Left lung (tissue), 10 donors: Measurements from ENCODE around the gene MEIS3. TPM values are rescaled to one million over a fixed set of nuclear protein-coding genes. Genes with fewer than 3 reads are reported as not detected.

Experiments used
- ATAC-seq: fragments of 200-7000 bp; cut with Tn5 transposase; one replicate; pipeline ENCODE4 v1.9.1; 2020; ENCODE audit warnings: moderate library complexity
- DNase-seq, 4 donors: peaks; one replicate each; pipeline ENCODE4 v3.0.0-alpha.2; 2013 to 2020
- H3K27ac ChIP-seq, 2 donors: fragments of 200-600 bp; sonication (generic) in 1 of 2; one replicate each; pipeline versions ENCODE4 v1.5.0 to v1.8.0; 2020 to 2021
- H3K27me3 ChIP-seq, 2 donors: fragments of 200-600 bp; sonication (generic) in 1 of 2; one replicate each; pipeline versions ENCODE4 v1.5.0 to v1.8.0; 2020 to 2021
- H3K36me3 ChIP-seq, 2 donors: fragments of 200-600 bp; sonication (generic) in 1 of 2; one replicate each; pipeline versions ENCODE4 v1.5.0 to v1.8.0; 2020 to 2021
- H3K4me1 ChIP-seq, 2 donors: fragments of 200-600 bp; one replicate each; pipeline ENCODE4 v1.8.0; 2021
- H3K4me3 ChIP-seq, 2 donors: fragments of 200-600 bp; sonication (generic) in 1 of 2; one replicate each; pipeline versions ENCODE4 v1.5.0 to v1.8.0; 2020 to 2021; ENCODE audit warnings: mild to moderate bottlenecking in 1 of 2
- H3K9me3 ChIP-seq, 2 donors: fragments of 200-600 bp; sonication (generic) in 1 of 2; one replicate each; pipeline versions ENCODE4 v1.5.0 to v1.8.0; 2020 to 2021
- intact Hi-C, 2 donors: fragments of 100-400 bp; cut with DNase I; formaldehyde crosslinking; loops; one replicate each; pipeline versions ENCODE4 v1.11.2 to v1.14.2; 2022
- polyA plus RNA-seq, 6 donors: library from polyadenylated mRNA; unstranded; fragments of 120-200 nt; gene quantifications; one replicate each; pipeline ENCODE4 v1.2.1, GENCODE V29; 2013; ENCODE audit not compliant: insufficient read length in 6 of 6
- total RNA-seq, 2 donors: library from RNA; stranded (reverse); fragmentation: NEBNext Ultra II Directional; extraction: Animal tissue kit (Norgen Biotek cat#: 25700); gene quantifications; one replicate each; pipeline ENCODE4 v1.2.1, GENCODE V29; 2021
- TF ChIP-seq, protein P1 (sequence below), 2 donors: fragments of 200-600 bp; sonication (generic) in 1 of 2; IDR thresholded peaks; one replicate each; pipeline versions ENCODE4 v1.5.0 to v1.8.0; 2021; ENCODE audit warnings: antibody characterized with exemption in 2 of 2
- donor health status: DM: no; HTN: yes; CAD: no.
- donor health status: DM: no; HTN: no; CAD: no.

Gene MEIS3
- total and polyA plus RNA-seq, 8 donors: 6.7 to 30.2 (median 23.8) TPM

- TF ChIP-seq, protein P1, sequence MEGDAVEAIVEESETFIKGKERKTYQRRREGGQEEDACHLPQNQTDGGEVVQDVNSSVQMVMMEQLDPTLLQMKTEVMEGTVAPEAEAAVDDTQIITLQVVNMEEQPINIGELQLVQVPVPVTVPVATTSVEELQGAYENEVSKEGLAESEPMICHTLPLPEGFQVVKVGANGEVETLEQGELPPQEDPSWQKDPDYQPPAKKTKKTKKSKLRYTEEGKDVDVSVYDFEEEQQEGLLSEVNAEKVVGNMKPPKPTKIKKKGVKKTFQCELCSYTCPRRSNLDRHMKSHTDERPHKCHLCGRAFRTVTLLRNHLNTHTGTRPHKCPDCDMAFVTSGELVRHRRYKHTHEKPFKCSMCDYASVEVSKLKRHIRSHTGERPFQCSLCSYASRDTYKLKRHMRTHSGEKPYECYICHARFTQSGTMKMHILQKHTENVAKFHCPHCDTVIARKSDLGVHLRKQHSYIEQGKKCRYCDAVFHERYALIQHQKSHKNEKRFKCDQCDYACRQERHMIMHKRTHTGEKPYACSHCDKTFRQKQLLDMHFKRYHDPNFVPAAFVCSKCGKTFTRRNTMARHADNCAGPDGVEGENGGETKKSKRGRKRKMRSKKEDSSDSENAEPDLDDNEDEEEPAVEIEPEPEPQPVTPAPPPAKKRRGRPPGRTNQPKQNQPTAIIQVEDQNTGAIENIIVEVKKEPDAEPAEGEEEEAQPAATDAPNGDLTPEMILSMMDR (IDR thresholded peaks at IDR 0.05): peak; percentile 83 to 89
Observed at GRCh38 chr19:47436712-47437401, 17.5 kb upstream of the MEIS3 start.

GRCh38 chr19:47435883-47436417 lies 16.6 kb upstream of the MEIS3 start:
- ATAC-seq: no peak
- no peaks in the 10 kb centered on the region for H3K9me3 ChIP-seq
- no peak overlapping the region for H3K4me3 ChIP-seq
- TF ChIP-seq, protein P1 (IDR thresholded peaks at IDR 0.05): no peak
- no peak overlapping the region for H3K27ac ChIP-seq
- intact Hi-C loops: loop anchor here (5.0 to 10.0 kb wide), 2 partner anchors 266 to 269 kb away; no protein-coding TSS in a partner anchor
- DNase-seq: no peak
- H3K4me1 ChIP-seq: peaks cover 0 to 3% of the 10 kb centered on the region in 2 donors
- peaks cover 9 to 89% of the 10 kb centered on the region in 2 donors for H3K27me3 ChIP-seq
- no peaks in the 10 kb centered on the region for H3K36me3 ChIP-seq

More at GRCh38 chr19:47436712-47437401, 17.5 kb upstream of the MEIS3 start:
- Histone ChIP-seq H3K27ac (no peak overlapping the region), H3K27me3 (peaks cover under 1 to 89% of the 10 kb centered on the region in 2 donors), H3K9me3 (no peaks in the 10 kb centered on the region), H3K4me3 (no peak overlapping the region), H3K36me3 (no peaks in the 10 kb centered on the region), H3K4me1 (peaks cover 0 to 3% of the 10 kb centered on the region in 2 donors)
- peak; percentile 99 for ATAC-seq
- intact Hi-C loops: loop anchor here (5.0 to 10.0 kb wide), 2 partner anchors 265 to 268 kb away; no protein-coding TSS in a partner anchor
- DNase-seq: peak in 3 of 4 donors; percentile 72 to 92 (median 75)

DNA sequence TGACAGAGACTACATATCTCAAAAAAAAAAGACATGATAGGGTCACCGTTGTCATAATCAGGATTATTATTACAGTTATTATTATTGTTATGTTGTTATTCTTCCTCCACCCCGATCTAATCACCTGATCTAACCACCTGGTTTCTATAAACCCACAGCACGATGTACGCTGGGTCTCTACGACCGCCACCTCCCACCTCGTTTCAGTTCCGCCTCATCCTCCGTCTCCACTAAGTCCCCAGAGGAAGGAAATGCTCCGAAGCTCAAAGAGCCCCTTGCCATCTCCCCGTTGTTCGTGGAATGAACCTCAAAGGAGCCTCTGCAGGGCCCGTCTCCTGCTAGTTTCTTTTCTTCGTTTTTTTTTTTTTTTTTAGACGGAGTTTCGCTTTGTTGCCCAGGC lies 15.9 kb upstream of the MEIS3 start:
- DNase-seq: no peak
- intact Hi-C loops: loop anchor here (5.0 to 10.0 kb wide), 2 partner anchors 267 to 270 kb away; no protein-coding TSS in a partner anchor
- H3K27me3 ChIP-seq: peaks cover 15 to 92% of the 10 kb centered on the region in 2 donors

GRCh38 chr19:47434088-47434487 lies 14.8 kb upstream of the MEIS3 start:
- TF ChIP-seq, protein P1 (IDR thresholded peaks at IDR 0.05): no peak
- DNase-seq: no peak
- Histone ChIP-seq H3K9me3 (no peaks in the 10 kb centered on the region), H3K4me1 (peaks cover 6 to 11% of the 10 kb centered on the region in 2 donors), H3K27ac (no peak overlapping the region), H3K27me3 (peaks cover 20 to 100% of the 10 kb centered on the region in 2 donors), H3K4me3 (no peak overlapping the region), H3K36me3 (no peaks in the 10 kb centered on the region)
- intact Hi-C loops: loop anchor here in 1 of 2 donors (10.0 kb wide), 1 partner anchor 271 kb away; no protein-coding TSS in a partner anchor
- no peak for ATAC-seq

More for the DNA sequence above, 15.9 kb upstream of the MEIS3 start:
- ATAC-seq: no peak
- H3K27ac ChIP-seq: no peak overlapping the region
- TF ChIP-seq, protein P1 (IDR thresholded peaks at IDR 0.05): no peak
- peaks cover 3 to 6% of the 10 kb centered on the region in 2 donors for H3K4me1 ChIP-seq
- H3K36me3 ChIP-seq: no peaks in the 10 kb centered on the region
- no peak overlapping the region for H3K4me3 ChIP-seq
- no peaks in the 10 kb centered on the region for H3K9me3 ChIP-seq

DNA sequence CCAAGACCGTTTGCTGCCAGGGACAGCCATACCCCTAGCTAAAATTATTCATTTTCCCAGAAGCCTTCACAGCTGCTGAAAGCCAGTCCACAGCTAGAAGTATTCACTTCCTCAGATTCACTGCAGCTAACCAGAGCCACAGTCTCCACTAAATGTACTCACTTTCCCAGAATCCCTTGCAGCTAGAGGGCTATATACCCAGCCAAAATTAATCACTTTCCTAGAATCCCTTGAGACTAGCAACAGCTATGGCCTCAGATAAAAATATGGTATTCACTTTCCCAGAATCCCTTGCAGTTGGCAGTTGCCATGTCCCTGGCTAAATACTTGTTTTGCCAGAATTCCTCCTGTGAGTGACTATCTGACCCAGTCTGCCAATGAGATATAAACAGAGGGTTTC lies 13.8 kb upstream of the MEIS3 start:
- Histone ChIP-seq H3K27me3 (peaks cover 20 to 100% of the 10 kb centered on the region in 2 donors), H3K27ac (no peak overlapping the region), H3K36me3 (no peaks in the 10 kb centered on the region), H3K4me1 (peaks cover 13 to 19% of the 10 kb centered on the region in 2 donors), H3K9me3 (no peaks in the 10 kb centered on the region), H3K4me3 (no peak overlapping the region)
- TF ChIP-seq, protein P1 (IDR thresholded peaks at IDR 0.05): no peak
- ATAC-seq: no peak
- DNase-seq: no peak
- intact Hi-C loops: loop anchor here in 1 of 2 donors (10.0 kb wide), 1 partner anchor 272 kb away; no protein-coding TSS in a partner anchor
